Brain microvascular endothelial cell (primary cell): Measurements from ENCODE around the gene SLC38A1.

Experiments used
- DNase-seq: peaks from one replicate; pipeline ENCODE4 v3.0.0-alpha.2; 2020
- H3K27ac ChIP-seq: fragments of 250-450 bp; sonication (Bioruptor Pico); 2 replicates; pipeline ENCODE4 v1.5.1; 2020; ENCODE audit warnings: mild to moderate bottlenecking, moderate library complexity
- H3K27me3 ChIP-seq: fragments of 250-450 bp; sonication (Bioruptor Pico); replicated peaks from 2 replicates; pipeline ENCODE4 v1.5.1; 2020; ENCODE audit warnings: mild to moderate bottlenecking
- H3K36me3 ChIP-seq: fragments of 250-450 bp; sonication (Bioruptor Pico); replicated peaks from 2 replicates; pipeline ENCODE4 v1.5.1; 2020; ENCODE audit warnings: mild to moderate bottlenecking
- H3K4me3 ChIP-seq: 2 replicates; pipeline ENCODE4 v1.5.1; 2011; ENCODE audit warnings: low read depth, mild to moderate bottlenecking, control low read depth, low read length, moderate library complexity
- in situ Hi-C: cut with HindIII; loops from 2 replicates; pipeline ENCODE4 v1.10.0; 2017; ENCODE audit warnings: low sequenced_read_pairs, low pct_ligation_motif_present
- TF ChIP-seq, protein P1 (sequence below): IDR thresholded peaks from 2 replicates; pipeline ENCODE4 v1.5.1; 2011; ENCODE audit warnings: low read depth, mild to moderate bottlenecking, moderate library complexity, low read length, control low read depth, inconsistent platforms; ENCODE audit errors: missing control alignments

The SLC38A1 gene

DNA sequence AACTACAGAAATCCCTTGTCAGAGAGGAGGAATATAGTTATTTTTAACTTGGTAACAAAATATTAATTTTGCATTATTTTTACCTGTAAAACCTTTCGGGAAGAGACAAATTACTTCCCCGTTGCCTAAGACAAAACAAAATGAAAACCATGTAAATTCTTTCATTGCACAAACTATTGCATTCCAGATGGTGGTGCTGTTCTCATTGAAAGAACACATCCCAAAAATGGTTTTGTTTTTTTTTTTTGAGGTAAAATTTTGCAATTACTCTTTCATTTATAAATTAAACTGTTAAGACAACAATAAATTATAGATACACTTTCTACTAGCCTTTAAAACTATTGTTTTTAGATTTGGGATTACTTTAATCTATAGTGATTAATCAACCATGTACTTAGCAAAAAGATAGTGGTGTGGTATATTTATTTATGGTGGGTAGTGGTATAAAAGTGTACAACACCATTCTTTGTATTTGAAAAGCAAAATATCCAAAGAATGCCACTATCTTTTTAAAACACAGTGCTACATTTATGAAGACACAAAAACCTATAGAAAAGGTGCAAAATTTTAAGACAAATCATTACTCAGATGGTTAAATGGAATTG lies 115.5 kb downstream of the SLC38A1 start:
- Histone ChIP-seq H3K4me3 (no peak overlapping the region), H3K36me3 (no peaks in the 10 kb centered on the region), H3K27ac (no peak overlapping the region), H3K27me3 (no peaks in the 10 kb centered on the region)
- in situ Hi-C loops = no loop called here
- no peak for DNase-seq
- TF ChIP-seq, protein P1, sequence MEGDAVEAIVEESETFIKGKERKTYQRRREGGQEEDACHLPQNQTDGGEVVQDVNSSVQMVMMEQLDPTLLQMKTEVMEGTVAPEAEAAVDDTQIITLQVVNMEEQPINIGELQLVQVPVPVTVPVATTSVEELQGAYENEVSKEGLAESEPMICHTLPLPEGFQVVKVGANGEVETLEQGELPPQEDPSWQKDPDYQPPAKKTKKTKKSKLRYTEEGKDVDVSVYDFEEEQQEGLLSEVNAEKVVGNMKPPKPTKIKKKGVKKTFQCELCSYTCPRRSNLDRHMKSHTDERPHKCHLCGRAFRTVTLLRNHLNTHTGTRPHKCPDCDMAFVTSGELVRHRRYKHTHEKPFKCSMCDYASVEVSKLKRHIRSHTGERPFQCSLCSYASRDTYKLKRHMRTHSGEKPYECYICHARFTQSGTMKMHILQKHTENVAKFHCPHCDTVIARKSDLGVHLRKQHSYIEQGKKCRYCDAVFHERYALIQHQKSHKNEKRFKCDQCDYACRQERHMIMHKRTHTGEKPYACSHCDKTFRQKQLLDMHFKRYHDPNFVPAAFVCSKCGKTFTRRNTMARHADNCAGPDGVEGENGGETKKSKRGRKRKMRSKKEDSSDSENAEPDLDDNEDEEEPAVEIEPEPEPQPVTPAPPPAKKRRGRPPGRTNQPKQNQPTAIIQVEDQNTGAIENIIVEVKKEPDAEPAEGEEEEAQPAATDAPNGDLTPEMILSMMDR = peak; percentile 61

DNA sequence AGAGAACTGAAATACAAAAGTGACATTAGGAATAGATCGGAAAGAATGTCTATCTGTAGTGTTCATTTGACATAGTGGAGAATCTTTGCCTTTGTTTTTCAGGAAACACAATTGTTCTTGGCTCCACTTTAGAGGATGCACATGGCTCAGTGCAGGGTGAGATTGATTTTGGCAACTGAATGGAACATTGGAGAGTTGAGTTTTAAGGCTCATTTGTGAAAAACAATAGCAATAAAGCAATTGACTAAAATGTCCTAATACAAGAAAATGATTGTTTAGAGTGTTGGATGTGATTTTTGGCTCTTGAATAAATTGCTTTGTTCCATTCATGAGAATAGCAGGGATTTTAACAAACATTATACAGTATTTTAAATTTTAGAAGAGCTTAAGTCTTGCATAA lies 116.4 kb downstream of the SLC38A1 start:
- TF ChIP-seq, protein P1 = no peak
- no peak overlapping the region for H3K27ac ChIP-seq
- in situ Hi-C loops = no loop called here

DNA sequence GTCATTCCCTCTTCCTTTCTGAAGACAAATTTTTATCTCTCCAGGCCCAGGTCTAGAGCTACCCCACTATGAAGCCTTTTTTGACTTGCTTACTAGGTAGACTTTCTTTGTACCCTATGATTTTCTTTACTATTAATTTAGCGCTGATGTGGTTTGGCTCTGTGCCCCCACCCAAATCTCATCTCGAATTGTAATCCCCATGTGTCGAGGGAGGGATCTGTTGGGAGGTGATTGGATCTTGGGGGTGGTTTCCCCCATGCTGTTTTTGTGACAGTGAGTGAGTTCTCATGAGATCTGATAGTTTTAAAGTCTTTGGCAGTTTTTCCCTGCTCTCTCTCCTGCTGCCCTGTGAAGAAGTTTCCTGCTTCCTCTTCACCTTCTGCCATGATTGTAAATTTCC lies 118.1 kb downstream of the SLC38A1 start:
- no peaks in the 10 kb centered on the region for H3K36me3 ChIP-seq
- H3K27ac ChIP-seq = no peak overlapping the region
- no peak overlapping the region for H3K4me3 ChIP-seq
- no peak for DNase-seq
- in situ Hi-C loops = no loop called here
- H3K27me3 ChIP-seq = no peaks in the 10 kb centered on the region
- TF ChIP-seq, protein P1 = no peak

More for the DNA sequence above, 116.4 kb downstream of the SLC38A1 start:
- DNase-seq = no peak
- H3K36me3 ChIP-seq = no peaks in the 10 kb centered on the region
- H3K4me3 ChIP-seq = no peak overlapping the region
- H3K27me3 ChIP-seq = no peaks in the 10 kb centered on the region

DNA sequence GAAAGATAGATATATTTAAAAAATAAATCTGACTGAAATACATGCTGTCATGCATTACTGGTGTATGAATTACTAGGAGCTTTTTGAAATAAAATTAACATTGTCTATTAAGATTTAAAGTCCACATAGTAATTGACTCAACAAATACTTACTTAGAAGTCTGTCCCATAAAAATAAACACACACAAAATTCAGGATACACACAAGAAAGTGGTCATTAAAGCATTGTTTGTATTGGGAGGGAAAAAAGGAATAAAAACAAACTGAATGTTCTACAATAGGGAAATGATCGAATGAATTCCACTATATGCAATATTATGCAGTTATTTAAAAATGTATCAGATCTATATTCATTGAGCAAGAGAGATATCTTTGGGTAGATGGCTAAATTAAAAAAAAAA lies 118.9 kb downstream of the SLC38A1 start:
- DNase-seq = no peak
- TF ChIP-seq, protein P1 = no peak
- Histone ChIP-seq H3K4me3 (no peak overlapping the region), H3K36me3 (no peaks in the 10 kb centered on the region), H3K27ac (no peak overlapping the region), H3K27me3 (no peaks in the 10 kb centered on the region)
- in situ Hi-C loops = no loop called here

DNA sequence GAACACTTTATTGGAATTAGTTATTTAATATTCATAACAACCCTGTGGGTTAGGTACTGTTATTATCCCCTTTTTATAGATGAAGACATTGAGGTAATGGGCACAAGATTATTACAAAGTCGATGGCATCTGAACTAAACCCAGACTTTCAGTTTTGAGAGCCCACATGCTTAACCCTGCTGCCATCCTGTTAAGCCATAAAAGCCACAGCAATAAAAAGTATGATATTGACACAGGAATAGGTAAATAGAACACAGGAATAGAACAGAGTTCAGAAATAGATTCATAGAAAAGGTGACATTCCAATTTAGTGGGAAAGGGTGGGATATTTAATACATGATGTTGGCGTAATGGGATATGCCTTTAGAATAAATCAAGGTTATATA lies 119.8 kb downstream of the SLC38A1 start:
- in situ Hi-C loops = no loop called here
- H3K27me3 ChIP-seq = no peaks in the 10 kb centered on the region
- no peak for DNase-seq
- H3K27ac ChIP-seq = no peak overlapping the region
- TF ChIP-seq, protein P1 = no peak
- H3K36me3 ChIP-seq = no peaks in the 10 kb centered on the region
- H3K4me3 ChIP-seq = no peak overlapping the region
